Heart left ventricle (tissue), 16 donors: ENCODE results near the gene NOL12. TPM values are rescaled to one million over a fixed set of nuclear protein-coding genes. Genes with fewer than 3 reads are reported as not detected.

Experiments
- ATAC-seq, 4 donors: fragments of 200-7000 bp; cut with Tn5 transposase; one replicate each; pipeline ENCODE4 v1.9.1; 2020 to 2022; ENCODE audit warnings: moderate library complexity in 4 of 4, mild to moderate bottlenecking in 3 of 4, moderate number of reproducible peaks in 1 of 4
- DNase-seq, 5 donors: peaks; one replicate each; pipeline ENCODE4 v3.0.0-alpha.2; 2020
- H3K27ac ChIP-seq, 12 donors: fragments of 200-600 bp; sonication (generic) in 4 of 12; one replicate each; pipeline versions ENCODE4 v1.5.0 to v1.8.0; 2016 to 2022; ENCODE audit warnings: mild to moderate bottlenecking in 2 of 12
- H3K27me3 ChIP-seq, 9 donors: fragments of 200-600 bp; sonication (generic) in 2 of 9; one replicate each; pipeline versions ENCODE4 v1.5.1 to v1.8.0; 2016 to 2022; ENCODE audit warnings: mild to moderate bottlenecking in 3 of 9
- H3K36me3 ChIP-seq, 9 donors: fragments of 200-600 bp; sonication (generic) in 2 of 9; one replicate each; pipeline versions ENCODE4 v1.5.0 to v1.8.0; 2018 to 2022; ENCODE audit warnings: mild to moderate bottlenecking in 2 of 9
- H3K4me1 ChIP-seq, 12 donors: fragments of 200-600 bp; sonication (generic) in 4 of 12; one replicate each; pipeline versions ENCODE4 v1.5.0 to v1.8.0; 2016 to 2022; ENCODE audit warnings: mild to moderate bottlenecking in 3 of 12
- H3K4me3 ChIP-seq, 12 donors: fragments of 200-600 bp; sonication (generic) in 4 of 12; one replicate each; pipeline versions ENCODE4 v1.5.0 to v1.8.0; 2017 to 2022; ENCODE audit warnings: mild to moderate bottlenecking in 9 of 12, moderate library complexity in 4 of 12
- H3K9me3 ChIP-seq, 12 donors: fragments of 200-600 bp; sonication (generic) in 4 of 12; one replicate each; pipeline versions ENCODE4 v1.5.0 to v1.8.0; 2016 to 2022; ENCODE audit warnings: mild to moderate bottlenecking in 1 of 12
- POLR2A ChIP-seq, 2 donors: fragments of 450-650 bp; IDR thresholded peaks; one replicate each; pipeline ENCODE4 v1.6.1; 2017; ENCODE audit warnings: antibody characterized with exemption in 2 of 2, mild to moderate bottlenecking in 2 of 2, moderate library complexity in 2 of 2
- WGBS, 4 donors: extraction: QIAGEN DNeasy Blood & Tissue Kit in 2 of 4; methylation state at CpG; one replicate each; pipeline versions ENCODE4 v1.1.5 to v1.1.7; 2013 to 2018; 5-methylcytosine and 5-hydroxymethylcytosine counted together
- intact Hi-C, 10 donors: fragments of 100-400 bp; cut with DNase I; formaldehyde crosslinking; loops; one replicate each; pipeline versions ENCODE4 v1.11.1 to v1.14.2; 2022
- polyA plus RNA-seq, 2 donors: library from polyadenylated mRNA; stranded (reverse); fragments of 200-250 nt; gene quantifications; one replicate each; pipeline ENCODE4 v1.2.3, GENCODE V29; 2013
- total RNA-seq, 9 donors: library from RNA; depleted of rRNA in 2 of 9; stranded (reverse); fragments of >200 nt in 2 of 9; fragmentation: NEBNext Ultra II Directional in 3 of 9; extraction: Animal tissue kit (Norgen Biotek cat#: 25700) in 3 of 9; gene quantifications; one replicate each; pipeline versions ENCODE4 v1.1.0 to v1.2.4, GENCODE V29; 2016 to 2023
- TF ChIP-seq, protein P1 (sequence below), 12 donors: fragments of 200-600 bp; sonication (generic) in 4 of 12; IDR thresholded peaks; one replicate each; pipeline versions ENCODE4 v1.5.0 to v1.8.0; 2018 to 2022; ENCODE audit warnings: antibody characterized with exemption in 12 of 12, mild to moderate bottlenecking in 5 of 12
- donor health status: ischemic (EF 13 %, LVEDD 7.1; RV severe dilation, severe dysfunction).
- donor health status: healthy with polysubstance abuse.
- donor health status: DM: no; HTN: yes; CAD: no.
- donor health status: DM: no; HTN: no; CAD: no.
- donor health status: ischemic (EF 25% LVEDD 6.9; RV normal size, moderate dysfunction).
- donor health status: ischemic (EF 25% LVEDD 5.7; RV mildly dilated, moderate dysfunction).
- donor health status: healthy.
- donor health status: DM: yes; HTN: yes; CAD: no.
- donor health status: ischemic (EF 35%, LVEDD 5.7; RV mildly dilated, moderate dysfunction).
- donor health status: nonischemic (EF 11% LVEDD 7.7; RV severe dilation, severe dysfunction).
- donor health status: DM: yes; HTN: yes; CAD: no.
- donor health status: PGD.
- donor health status: ischemic (EF 29% LVEDD 5.4; RV normal size, mild dysfunction).
- donor health status: nonischemic (EF 23%, LVEDD 6.1; RV moderate dilation, normal function).

Gene NOL12
- total and polyA plus RNA-seq, 11 donors, result 8.0 to 29.2 (median 14.3) TPM

DNA sequence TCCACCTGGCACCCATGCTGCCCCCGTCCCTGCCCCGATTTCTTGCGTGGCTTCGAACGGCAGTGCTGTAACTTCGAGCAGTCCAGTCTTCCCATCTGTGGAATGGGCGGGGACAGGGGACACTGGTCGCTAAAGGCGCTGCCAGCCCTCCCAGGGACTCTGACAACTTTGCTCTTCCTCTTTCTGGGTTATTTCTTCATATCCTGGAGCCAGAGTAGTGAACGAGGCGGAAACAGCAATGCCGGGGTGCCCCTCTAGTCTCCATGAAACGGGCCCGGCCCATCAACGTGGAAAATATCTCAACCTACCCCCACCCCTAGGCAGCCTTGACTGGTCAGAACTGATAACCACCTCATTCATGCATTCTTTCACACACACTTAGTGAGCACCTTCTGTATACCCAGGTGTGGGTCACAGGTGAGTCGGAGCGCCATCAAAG is 53.5 kb downstream of the NOL12 start:
- TF ChIP-seq POLR2A (IDR thresholded peaks at IDR 0.05), result no peak
- TF ChIP-seq, protein P1, sequence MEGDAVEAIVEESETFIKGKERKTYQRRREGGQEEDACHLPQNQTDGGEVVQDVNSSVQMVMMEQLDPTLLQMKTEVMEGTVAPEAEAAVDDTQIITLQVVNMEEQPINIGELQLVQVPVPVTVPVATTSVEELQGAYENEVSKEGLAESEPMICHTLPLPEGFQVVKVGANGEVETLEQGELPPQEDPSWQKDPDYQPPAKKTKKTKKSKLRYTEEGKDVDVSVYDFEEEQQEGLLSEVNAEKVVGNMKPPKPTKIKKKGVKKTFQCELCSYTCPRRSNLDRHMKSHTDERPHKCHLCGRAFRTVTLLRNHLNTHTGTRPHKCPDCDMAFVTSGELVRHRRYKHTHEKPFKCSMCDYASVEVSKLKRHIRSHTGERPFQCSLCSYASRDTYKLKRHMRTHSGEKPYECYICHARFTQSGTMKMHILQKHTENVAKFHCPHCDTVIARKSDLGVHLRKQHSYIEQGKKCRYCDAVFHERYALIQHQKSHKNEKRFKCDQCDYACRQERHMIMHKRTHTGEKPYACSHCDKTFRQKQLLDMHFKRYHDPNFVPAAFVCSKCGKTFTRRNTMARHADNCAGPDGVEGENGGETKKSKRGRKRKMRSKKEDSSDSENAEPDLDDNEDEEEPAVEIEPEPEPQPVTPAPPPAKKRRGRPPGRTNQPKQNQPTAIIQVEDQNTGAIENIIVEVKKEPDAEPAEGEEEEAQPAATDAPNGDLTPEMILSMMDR (IDR thresholded peaks at IDR 0.05), result no peak
- ATAC-seq, result peak in 2 of 4 donors; percentile 16 to 27
- no peaks in the 10 kb centered on the region for H3K27me3 ChIP-seq
- DNase-seq, result peak in 2 of 5 donors; percentile 61 to 72
- no peaks in the 10 kb centered on the region for H3K36me3 ChIP-seq
- H3K9me3 ChIP-seq, result no peaks in the 10 kb centered on the region
- 74 to 84% (median 81%) methylated on average over 17 of the region's 17 CpGs for WGBS, 4 donors
- intact Hi-C loops, result loop anchor here in 3 of 10 donors (5.0 to 10.0 kb wide), 5 partner anchors 42 to 102 kb away; partner anchors contain the start of genes NOL12 (in 2 of the 3), SH3BP1 (in 1 of the 3) and TRIOBP (in 1 of the 3)
- peak overlapping the region in 1 of 12 donors; percentile 20 for H3K4me3 ChIP-seq
- H3K4me1 ChIP-seq, result peaks cover 0 to 52% (median 27%) of the 10 kb centered on the region in 12 donors
- peak overlapping the region in 10 of 12 donors; percentile 30 to 77 (median 60) for H3K27ac ChIP-seq

DNA sequence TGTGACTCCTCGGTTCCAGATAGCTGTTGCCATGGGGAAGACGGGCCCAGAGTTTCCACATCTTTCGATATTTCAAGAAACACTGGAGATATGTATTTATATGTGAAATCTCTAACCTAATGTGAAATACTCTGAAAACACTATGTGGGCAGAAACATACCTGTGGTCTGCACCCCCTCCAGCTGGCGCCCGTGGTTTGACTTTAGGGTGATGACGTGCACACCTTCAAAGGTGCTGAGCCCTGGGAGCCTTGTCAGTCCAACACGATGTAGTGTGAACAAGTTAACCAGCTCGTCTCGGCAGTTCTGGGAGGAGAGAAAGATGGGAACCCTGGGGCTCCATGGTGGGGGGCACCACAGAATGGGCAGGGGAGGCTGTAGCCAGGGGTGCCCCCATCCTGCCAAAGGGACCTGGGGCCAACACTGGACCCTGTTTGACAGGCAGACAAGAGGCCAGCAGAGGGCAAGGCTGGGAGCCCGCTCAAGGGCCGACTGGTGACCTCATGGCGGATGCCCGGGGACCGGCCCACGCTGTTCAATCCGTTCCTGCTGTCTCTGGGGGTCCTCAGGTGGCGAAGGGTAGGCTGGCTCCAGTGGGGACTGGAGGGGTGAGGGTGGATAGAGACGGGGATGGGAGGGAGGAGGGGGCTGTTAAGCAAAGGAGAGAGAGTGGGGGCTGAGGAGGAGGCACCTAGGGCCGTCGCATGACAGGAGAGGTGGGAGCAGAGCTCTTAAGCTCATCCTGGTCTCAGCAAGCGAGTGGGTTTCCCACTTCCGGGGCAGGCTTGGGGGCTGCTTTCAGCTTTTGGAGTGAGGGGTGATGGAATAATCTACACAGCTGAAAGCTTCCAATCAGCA is 54.5 kb downstream of the NOL12 start:
- intact Hi-C loops, result loop anchor here in 3 of 10 donors (5.0 to 10.0 kb wide), 4 partner anchors 43 to 103 kb away; partner anchors contain the start of genes NOL12 (in 2 of the 3), SH3BP1 (in 1 of the 3) and TRIOBP (in 1 of the 3)
- 51 to 65% (median 57%) methylated on average over 22 of the region's 22 CpGs for WGBS, 4 donors
- H3K27me3 ChIP-seq, result no peaks in the 10 kb centered on the region

DNA sequence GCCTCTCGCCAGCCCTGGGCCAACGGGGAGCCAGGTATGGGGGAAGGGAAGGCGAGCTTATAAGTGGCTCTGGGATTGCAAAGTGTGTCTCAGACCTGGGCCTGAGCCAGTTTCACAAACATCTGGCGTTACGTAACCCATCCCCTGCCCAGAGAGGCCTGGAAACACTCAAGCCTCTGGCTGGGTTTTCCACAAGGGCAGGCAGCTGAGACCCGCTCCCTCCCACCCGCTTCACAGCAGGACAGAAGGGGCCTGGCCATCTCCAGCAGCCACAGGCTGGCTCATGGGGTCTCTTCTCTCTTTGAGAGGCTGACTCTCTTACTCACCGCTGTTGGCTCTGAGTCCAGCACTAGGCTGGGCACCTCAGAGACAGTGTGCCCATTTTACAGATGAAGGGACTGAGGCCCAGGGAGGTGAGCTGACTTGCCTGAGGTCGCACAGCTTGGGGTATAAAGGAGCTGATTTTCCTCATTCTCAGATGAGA is 55.2 kb downstream of the NOL12 start:
- peak; percentile 83 to 90 (median 86) for DNase-seq
- no peaks in the 10 kb centered on the region for H3K27me3 ChIP-seq
- TF ChIP-seq, protein P1 (IDR thresholded peaks at IDR 0.05), result no peak
- no peak for TF ChIP-seq POLR2A (IDR thresholded peaks at IDR 0.05)
- no peaks in the 10 kb centered on the region for H3K36me3 ChIP-seq
- intact Hi-C loops, result loop anchor here in 3 of 10 donors (5.0 to 10.0 kb wide), 4 partner anchors 44 to 104 kb away; partner anchors contain the start of genes NOL12 (in 2 of the 3), SH3BP1 (in 1 of the 3) and TRIOBP (in 1 of the 3)
- peaks cover 0 to 58% (median 32%) of the 10 kb centered on the region in 12 donors for H3K4me1 ChIP-seq
- H3K4me3 ChIP-seq, result no peak overlapping the region
- peak; percentile 30 to 61 (median 54) for ATAC-seq
- H3K27ac ChIP-seq, result peak overlapping the region in 10 of 12 donors; percentile 12 to 95 (median 48)
- no peaks in the 10 kb centered on the region for H3K9me3 ChIP-seq
- WGBS, 4 donors, result 31 to 42% (median 38%) methylated on average over 9 of the region's 9 CpGs

More for the DNA sequence above, 54.5 kb downstream of the NOL12 start:
- TF ChIP-seq POLR2A (IDR thresholded peaks at IDR 0.05), result no peak
- TF ChIP-seq, protein P1 (IDR thresholded peaks at IDR 0.05), result no peak
- no peak overlapping the region for H3K4me3 ChIP-seq
- no peaks in the 10 kb centered on the region for H3K9me3 ChIP-seq
- H3K27ac ChIP-seq, result peak overlapping the region in 10 of 12 donors; percentile 12 to 95 (median 56)
- ATAC-seq (peak in 1 of 4 donors; percentile 5), DNase-seq (no peak)
- H3K4me1 ChIP-seq, result peaks cover 0 to 58% (median 32%) of the 10 kb centered on the region in 12 donors
- H3K36me3 ChIP-seq, result no peaks in the 10 kb centered on the region
